DND-41 (cell line): ENCODE results near the gene RACGAP1.

ENCODE experiments used
- ATAC-seq: fragments of 200-7000 bp; cut with Tn5 transposase; 3 replicates; pipeline ENCODE4 v1.9.1; 2021; ENCODE audit warnings: low read depth; ENCODE audit not compliant: insufficient read depth
- DNase-seq: peaks from one replicate; pipeline ENCODE4 v3.0.0-alpha.2; 2020
- H2AFZ ChIP-seq: 2 replicates; pipeline ENCODE4 v1.6.0; 2012; ENCODE audit warnings: low read depth, low read length
- H3K27ac ChIP-seq: 2 replicates; pipeline ENCODE4 v1.5.1; 2012; ENCODE audit warnings: low read length, inconsistent platforms
- H3K27me3 ChIP-seq: fragments of 200-600 bp; sonication (generic); 2 replicates; pipeline ENCODE4 v1.6.0; 2012; ENCODE audit warnings: low read length, mild to moderate bottlenecking, inconsistent platforms; ENCODE audit not compliant: insufficient read depth, poor library complexity
- H3K36me3 ChIP-seq: 2 replicates; pipeline ENCODE4 v1.5.1; 2012; ENCODE audit warnings: low read length, inconsistent platforms; ENCODE audit not compliant: insufficient read depth
- H3K4me1 ChIP-seq: 2 replicates; pipeline ENCODE4 v1.5.1; 2012; ENCODE audit warnings: mild to moderate bottlenecking, low read length; ENCODE audit not compliant: insufficient read depth
- H3K4me2 ChIP-seq: 2 replicates; pipeline ENCODE4 v1.6.0; 2012; ENCODE audit warnings: mild to moderate bottlenecking, moderate library complexity, low read length, inconsistent platforms; ENCODE audit not compliant: insufficient read depth
- H3K4me3 ChIP-seq, 2 experiments: fragments of 200-600 bp in 1 of 2; shearing (Covaris generic) in 1 of 2; 2 replicates each; pipeline ENCODE4 v1.5.1; 2012 to 2016; ENCODE audit warnings: inconsistent platforms in 2 of 2, low read length in 2 of 2, mild to moderate bottlenecking in 2 of 2, low read depth in 1 of 2, moderate library complexity in 1 of 2
- H3K79me2 ChIP-seq: 2 replicates; pipeline ENCODE4 v1.6.0; 2012; ENCODE audit warnings: low read length, inconsistent platforms; ENCODE audit not compliant: insufficient read depth
- H3K9ac ChIP-seq: 2 replicates; pipeline ENCODE4 v1.6.0; 2012; ENCODE audit warnings: low read depth, mild to moderate bottlenecking, inconsistent platforms, low read length, moderate library complexity
- H3K9me3 ChIP-seq: 2 replicates; pipeline ENCODE4 v1.5.1; 2012; ENCODE audit warnings: low read length, moderate library complexity, mild to moderate bottlenecking, inconsistent platforms; ENCODE audit not compliant: insufficient read depth, severe bottlenecking
- H4K20me1 ChIP-seq: 2 replicates; pipeline ENCODE4 v1.6.0; 2012; ENCODE audit warnings: low read length; ENCODE audit not compliant: insufficient read depth
- EZH2 ChIP-seq: IDR thresholded peaks from 3 replicates; pipeline ENCODE4 v1.6.1; 2012; ENCODE audit warnings: borderline replicate concordance, low read depth, mild to moderate bottlenecking, moderate library complexity, low read length, inconsistent platforms; ENCODE audit not compliant: severe bottlenecking
- TF ChIP-seq, protein P1 (sequence below): IDR thresholded peaks from 2 replicates; pipeline ENCODE4 v1.5.1; 2012; ENCODE audit warnings: borderline replicate concordance, low read length, moderate library complexity, mild to moderate bottlenecking; ENCODE audit not compliant: poor library complexity, severe bottlenecking; ENCODE audit errors: extremely low read depth

Gene RACGAP1

GRCh38 chr12:49983892-49984291 lies 41.4 kb downstream of the RACGAP1 start:
- DNase-seq: no peak
- no peaks in the 10 kb centered on the region for H3K27me3 ChIP-seq
- no peak overlapping the region for H2AFZ ChIP-seq
- no peaks in the 10 kb centered on the region for H3K9me3 ChIP-seq
- TF ChIP-seq, protein P1, sequence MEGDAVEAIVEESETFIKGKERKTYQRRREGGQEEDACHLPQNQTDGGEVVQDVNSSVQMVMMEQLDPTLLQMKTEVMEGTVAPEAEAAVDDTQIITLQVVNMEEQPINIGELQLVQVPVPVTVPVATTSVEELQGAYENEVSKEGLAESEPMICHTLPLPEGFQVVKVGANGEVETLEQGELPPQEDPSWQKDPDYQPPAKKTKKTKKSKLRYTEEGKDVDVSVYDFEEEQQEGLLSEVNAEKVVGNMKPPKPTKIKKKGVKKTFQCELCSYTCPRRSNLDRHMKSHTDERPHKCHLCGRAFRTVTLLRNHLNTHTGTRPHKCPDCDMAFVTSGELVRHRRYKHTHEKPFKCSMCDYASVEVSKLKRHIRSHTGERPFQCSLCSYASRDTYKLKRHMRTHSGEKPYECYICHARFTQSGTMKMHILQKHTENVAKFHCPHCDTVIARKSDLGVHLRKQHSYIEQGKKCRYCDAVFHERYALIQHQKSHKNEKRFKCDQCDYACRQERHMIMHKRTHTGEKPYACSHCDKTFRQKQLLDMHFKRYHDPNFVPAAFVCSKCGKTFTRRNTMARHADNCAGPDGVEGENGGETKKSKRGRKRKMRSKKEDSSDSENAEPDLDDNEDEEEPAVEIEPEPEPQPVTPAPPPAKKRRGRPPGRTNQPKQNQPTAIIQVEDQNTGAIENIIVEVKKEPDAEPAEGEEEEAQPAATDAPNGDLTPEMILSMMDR: no peak
- no peak for TF ChIP-seq EZH2
- H3K27ac ChIP-seq: no peak overlapping the region
- H3K36me3 ChIP-seq: peaks cover 23% of the 10 kb centered on the region
- H3K79me2 ChIP-seq: no peaks in the 10 kb centered on the region
- 0 out of 2 replicates have a peak, but pooled peaks cover 2% of the 10 kb centered on the region for H4K20me1 ChIP-seq
- no peak overlapping the region for H3K4me3 ChIP-seq
- no peak overlapping the region for H3K9ac ChIP-seq
- no peaks in the 10 kb centered on the region for H3K4me1 ChIP-seq
- no peak overlapping the region for H3K4me2 ChIP-seq
- ATAC-seq: no peak

- Histone ChIP-seq H3K27ac (no peak overlapping the region), H3K4me1 (no peaks in the 10 kb centered on the region), H3K27me3 (no peaks in the 10 kb centered on the region), H4K20me1 (0 out of 2 replicates have a peak, but pooled peaks cover 2% of the 10 kb centered on the region), H3K9me3 (no peaks in the 10 kb centered on the region), H2AFZ (no peak overlapping the region), H3K79me2 (no peaks in the 10 kb centered on the region), H3K9ac (no peak overlapping the region), H3K36me3 (peaks cover 9% of the 10 kb centered on the region), H3K4me3 (no peak overlapping the region), H3K4me2 (no peak overlapping the region)
- no peak for ATAC-seq
- TF ChIP-seq, protein P1: no peak
- no peak for TF ChIP-seq EZH2
- no peak for DNase-seq
Observed at GRCh38 chr12:49982246-49983087, 42.8 kb downstream of the RACGAP1 start.

- H3K36me3 ChIP-seq: no peaks in the 10 kb centered on the region
- no peaks in the 10 kb centered on the region for H3K79me2 ChIP-seq
- H3K4me3 ChIP-seq: no peak overlapping the region
- no peaks in the 10 kb centered on the region for H4K20me1 ChIP-seq
- H3K27ac ChIP-seq: no peak overlapping the region
- H3K4me2 ChIP-seq: no peak overlapping the region
- TF ChIP-seq EZH2: no peak
- TF ChIP-seq, protein P1: no peak
- ATAC-seq: no peak
- DNase-seq: no peak
- H3K4me1 ChIP-seq: no peaks in the 10 kb centered on the region
- H3K27me3 ChIP-seq: no peaks in the 10 kb centered on the region
- no peaks in the 10 kb centered on the region for H3K9me3 ChIP-seq
- no peak overlapping the region for H2AFZ ChIP-seq
- no peak overlapping the region for H3K9ac ChIP-seq
Observed at GRCh38 chr12:49980501-49981349, 44.6 kb downstream of the RACGAP1 start.
